Stimulated activated CD4-positive, alpha-beta T cell treated with anti-CD3 and anti-CD28 coated beads, TNF-alpha, amount 100 ng/mL, for 4 hours (primary cell): Measurements from ENCODE around the gene ADAMTS8.

Experiments used
- DNase-seq, 3 experiments: peaks; one replicate each; pipeline ENCODE4 v3.0.0-alpha.2; 2020; ENCODE audit warnings: low read depth in 3 of 3

ADAMTS8 gene

GRCh38 chr11:130462101-130462885, 33.9 kb upstream of the ADAMTS8 start:
- no peak for DNase-seq

DNA sequence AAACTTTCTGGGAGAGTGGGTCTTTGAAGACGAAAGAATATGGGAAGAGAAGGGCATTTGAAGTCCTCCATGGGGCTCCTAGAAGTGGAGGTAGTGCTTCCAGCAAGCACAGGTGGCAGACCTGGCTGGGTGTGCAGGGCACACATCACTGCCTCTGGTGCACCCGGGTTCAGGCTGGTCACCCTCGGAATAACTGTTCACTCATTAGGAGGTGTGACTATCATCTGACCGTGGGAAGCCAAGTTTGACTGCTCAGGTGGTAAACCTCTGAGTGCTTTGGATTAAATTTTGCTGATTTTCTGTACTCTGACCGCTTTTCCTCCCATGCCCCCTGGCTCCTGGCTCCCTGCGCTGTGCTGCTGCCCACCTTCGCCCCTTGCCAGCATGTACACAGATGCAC, 31.1 kb upstream of the ADAMTS8 start:
- no peak for DNase-seq

GRCh38 chr11:130458410-130458729, 30.0 kb upstream of the ADAMTS8 start:
- DNase-seq = no peak

DNA sequence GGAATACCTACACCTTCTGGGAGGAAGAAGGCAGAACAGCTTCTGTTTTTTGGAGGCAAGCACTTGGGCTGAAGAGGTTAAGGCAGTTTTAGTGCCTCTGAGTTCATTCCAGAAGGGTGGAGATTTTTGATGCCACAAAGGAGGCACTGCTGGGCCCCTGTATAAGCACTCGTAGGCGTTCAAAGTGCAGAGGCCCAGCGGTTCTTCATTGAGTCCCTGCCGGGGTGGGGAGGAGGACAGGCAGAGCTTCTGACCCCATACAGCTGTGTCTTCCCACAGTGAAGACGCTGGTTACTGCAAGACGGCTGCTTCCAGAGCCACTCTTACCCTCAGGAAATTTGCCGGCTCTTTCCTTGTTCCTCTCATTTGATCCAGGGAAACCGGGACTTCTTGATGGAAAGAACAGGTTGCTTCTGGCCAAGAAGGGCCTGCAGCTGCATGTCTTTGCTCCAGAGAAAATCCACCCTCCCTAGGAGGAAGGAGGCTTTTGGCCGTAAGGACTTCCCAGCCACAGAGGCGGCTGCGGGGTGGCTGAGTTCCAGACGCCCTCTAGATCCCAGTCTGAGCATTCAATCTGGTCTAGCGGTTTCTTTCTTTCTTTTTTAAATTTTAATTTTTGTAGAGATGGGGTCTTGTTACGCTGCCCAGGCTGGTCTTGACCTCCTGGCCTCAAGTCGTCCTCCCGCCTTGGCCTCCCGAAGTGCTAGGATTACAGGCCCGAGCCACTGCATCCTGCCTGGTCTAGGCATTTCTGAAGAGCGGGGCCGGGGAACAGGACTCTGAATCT, 29.4 kb upstream of the ADAMTS8 start:
- DNase-seq = no peak

DNA sequence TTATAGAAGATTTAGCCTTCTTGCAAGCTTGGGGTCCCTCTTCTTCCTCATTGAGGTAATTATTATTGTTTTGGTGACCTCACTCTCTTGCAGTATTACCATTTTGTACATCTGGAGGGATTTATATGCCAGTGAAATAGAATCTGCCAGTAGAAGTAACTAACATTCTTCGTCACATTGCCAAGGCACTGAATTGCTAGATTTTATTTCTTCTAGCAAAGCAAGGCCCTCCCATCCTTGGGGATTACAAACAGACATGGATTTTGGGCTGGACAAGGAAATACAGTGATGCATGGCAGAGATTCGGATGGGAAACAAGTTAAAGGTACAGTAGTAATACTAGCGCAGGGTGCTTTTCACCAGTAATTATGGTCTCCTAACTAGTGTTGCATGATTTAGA, 27.9 kb upstream of the ADAMTS8 start:
- DNase-seq = no peak

GRCh38 chr11:130455483-130456127, 27.2 kb upstream of the ADAMTS8 start:
- DNase-seq = no peak

- DNase-seq = no peak
Observed at GRCh38 chr11:130454491-130455252, 26.3 kb upstream of the ADAMTS8 start.

- DNase-seq = no peak
Observed at GRCh38 chr11:130452940-130453339, 24.5 kb upstream of the ADAMTS8 start.

DNA sequence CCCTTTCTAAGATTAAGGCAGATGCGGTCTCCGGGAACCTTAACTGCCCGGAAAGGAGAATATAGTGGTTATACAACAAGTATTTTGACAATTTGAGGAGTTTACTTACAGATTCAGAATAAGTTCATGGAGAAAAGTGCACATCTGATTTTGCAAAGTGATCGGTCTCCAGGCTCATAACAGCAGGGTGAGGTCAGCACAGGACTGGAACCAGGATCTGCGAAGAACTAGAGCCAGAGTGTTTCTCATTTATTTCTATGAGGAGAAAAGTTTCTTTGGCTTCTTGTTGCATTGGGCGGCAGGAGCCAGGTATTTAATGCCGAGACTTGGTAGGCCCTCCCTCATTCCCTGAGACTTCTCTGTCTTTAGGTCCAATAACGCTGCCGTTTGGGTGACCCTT, 23.8 kb upstream of the ADAMTS8 start:
- DNase-seq = no peak

GRCh38 chr11:130451231-130452019, 23.0 kb upstream of the ADAMTS8 start:
- no peak for DNase-seq

DNA sequence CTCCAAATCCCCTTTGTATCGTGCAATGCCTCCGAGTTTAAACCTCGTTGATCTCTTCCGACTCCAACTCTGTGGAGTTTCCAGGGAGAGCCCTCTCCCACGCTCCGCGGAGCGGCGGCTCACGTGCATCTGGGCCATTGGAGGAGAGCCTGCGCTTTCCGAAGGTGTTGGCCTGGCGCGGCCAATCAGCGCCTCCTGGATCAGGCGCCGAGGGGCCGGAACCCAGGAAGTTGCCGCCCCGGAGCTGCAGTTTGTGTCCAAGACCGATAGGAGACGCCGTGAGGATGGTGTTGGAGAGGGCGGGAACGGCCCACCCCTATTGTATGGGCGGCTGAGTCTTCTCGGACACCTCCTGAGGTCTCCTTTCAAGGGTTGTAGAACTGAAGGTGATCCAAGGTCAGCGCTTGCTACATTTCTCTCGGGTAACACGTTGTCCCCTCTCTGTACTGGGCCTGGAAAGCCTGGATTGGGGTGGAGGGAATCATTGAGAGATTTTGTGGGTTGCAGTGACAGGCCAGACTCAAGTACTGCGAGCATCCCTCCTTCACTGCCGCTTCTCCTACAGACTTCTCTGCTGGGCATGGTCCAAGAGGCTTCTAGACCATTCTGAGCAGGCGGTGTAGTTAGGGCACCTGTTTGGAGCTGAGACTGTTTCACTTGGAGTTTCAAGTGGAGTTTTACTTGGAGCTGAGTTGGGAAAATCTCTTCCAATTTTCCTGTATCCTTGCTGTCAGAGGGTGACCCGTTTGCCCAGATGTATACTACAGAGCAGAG, 21.8 kb upstream of the ADAMTS8 start:
- no peak for DNase-seq

GRCh38 chr11:130449310-130449990, 21.0 kb upstream of the ADAMTS8 start:
- no peak for DNase-seq

GRCh38 chr11:130448416-130449309, 20.3 kb upstream of the ADAMTS8 start, which contains the start of gene ADAMTS15:
Gene ADAMTS15, plus strand, starts transcription at chr11:130448645. Its CDS starts 329 bp downstream, at chr11:130448974.
- no peak for DNase-seq

DNA sequence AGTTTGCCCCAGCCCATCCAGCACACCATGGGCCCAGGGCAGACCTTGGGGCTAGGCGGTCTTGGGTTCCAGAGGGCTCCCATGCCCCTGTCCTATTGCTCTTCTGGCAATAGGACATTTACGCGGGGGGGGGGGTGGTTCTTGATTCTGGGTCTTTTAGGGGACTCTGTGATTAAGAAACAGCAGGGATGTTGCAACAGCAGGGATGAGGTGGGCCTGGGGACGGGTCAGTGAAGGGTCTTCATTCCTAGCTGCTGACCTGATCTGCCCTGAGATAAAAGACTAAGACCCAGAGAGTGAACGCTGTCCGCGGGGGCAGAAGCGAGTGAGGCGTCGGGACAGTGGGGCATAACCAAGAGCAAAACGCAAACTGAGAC, 19.6 kb upstream of the ADAMTS8 start:
- DNase-seq = no peak

DNA sequence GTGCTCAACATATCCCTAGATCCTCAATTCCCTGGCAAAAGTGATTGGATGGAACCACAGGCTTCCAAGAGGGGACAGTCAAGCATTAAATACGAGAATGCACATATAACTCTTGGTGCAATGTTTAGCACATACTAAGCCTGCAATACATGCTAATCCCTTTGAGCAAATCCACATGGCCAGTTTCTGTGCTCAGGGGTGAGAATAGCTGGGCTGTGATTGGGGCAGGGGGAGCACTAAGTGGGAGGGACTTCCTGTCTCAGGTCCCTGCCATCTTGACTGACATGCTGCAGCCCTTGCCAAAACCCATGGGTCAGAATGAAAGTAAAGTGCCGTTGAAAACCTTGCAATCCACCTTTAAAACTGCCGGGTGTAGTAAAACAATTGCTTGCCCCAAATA, 17.4 kb upstream of the ADAMTS8 start:
- no peak for DNase-seq

- no peak for DNase-seq
Observed at GRCh38 chr11:130442737-130443136, 14.3 kb upstream of the ADAMTS8 start.

DNA sequence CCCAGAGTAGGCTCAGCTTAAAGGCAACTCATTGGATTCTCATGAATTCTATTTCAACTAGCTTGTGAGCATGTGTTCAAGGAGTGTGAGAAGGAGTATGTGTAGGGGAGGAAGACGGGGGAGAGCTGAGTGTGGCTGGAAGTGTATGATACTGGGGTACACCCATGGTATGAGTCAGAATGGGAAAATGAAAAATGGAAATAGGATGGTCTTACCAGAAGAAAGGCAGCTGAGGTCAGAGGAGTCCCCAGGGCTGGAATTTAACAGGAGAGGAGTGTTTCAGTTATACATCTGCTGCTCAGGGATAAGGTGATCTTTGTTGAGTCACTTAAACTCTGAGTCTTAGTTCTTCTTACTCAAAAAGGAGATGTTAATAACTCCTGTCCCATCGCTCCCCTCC, 13.3 kb upstream of the ADAMTS8 start:
- DNase-seq = no peak

DNA sequence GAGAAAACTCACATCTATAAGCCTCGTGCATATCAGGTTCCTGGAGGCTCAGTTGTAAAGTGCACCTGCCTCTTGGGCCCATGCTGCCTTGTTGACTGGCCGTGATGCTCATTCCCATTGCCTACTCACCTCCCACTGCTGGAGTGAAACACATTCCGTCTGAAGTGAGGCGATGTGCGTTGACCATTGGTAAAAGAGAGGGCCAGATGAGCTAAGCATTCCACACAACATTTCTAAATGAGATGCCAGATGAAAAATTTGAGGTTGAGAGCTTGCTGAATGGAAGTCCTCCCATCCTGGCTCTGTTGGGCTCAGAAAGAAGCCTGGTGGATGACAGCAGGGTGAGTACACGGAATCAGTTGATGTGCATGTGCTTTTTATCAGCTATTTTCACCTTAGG, 11.5 kb upstream of the ADAMTS8 start:
- no peak for DNase-seq

- no peak for DNase-seq
Observed at GRCh38 chr11:130439160-130439519, 10.7 kb upstream of the ADAMTS8 start.
